NCI-H524 (cell line): ENCODE data around the gene METTL17.
A peak's percentile ranks its signal among the peaks of the same experiment; 100 is the strongest.
"Not testable (repeated sequence)": the region's sequence is repeated elsewhere in the genome, so short reads cannot be mapped to it uniquely, and the experiment has no call there.

Source experiments
- DNase-seq, 2 experiments: peaks; one replicate each; lab custom pipeline; 2025; lab: John Stamatoyannopoulos, UW

The METTL17 gene

GRCh38 chr14:20989787-20990600 lies at the start of gene METTL17:
TSS of gene METTL17 (plus strand) at chr14:20989980. CDS start at chr14:20990003, 23 bp downstream.
- DNase-seq = peak; percentile 98 to 99

- DNase-seq = not testable (repeated sequence)
These were observed 44.6 kb upstream of the METTL17 start for GRCh38 chr14:20945146-20945545.

GRCh38 chr14:20946707-20947106 lies 43.1 kb upstream of the METTL17 start:
- DNase-seq = not testable (repeated sequence)

GRCh38 chr14:20954736-20955537 lies 34.8 kb upstream of the METTL17 start, which contains the start of gene RNASE2:
TSS of gene RNASE2 (plus strand) at chr14:20955487. CDS start at chr14:20955772, 285 bp downstream.
- DNase-seq = not testable (repeated sequence)

- not testable (repeated sequence) for DNase-seq
These were observed 34.3 kb upstream of the METTL17 start for GRCh38 chr14:20955538-20955873.

GRCh38 chr14:20956376-20956976 lies 33.3 kb upstream of the METTL17 start:
- no peak for DNase-seq

- DNase-seq = not testable (repeated sequence)
These were observed 30.8 kb upstream of the METTL17 start for GRCh38 chr14:20958946-20959345.

GRCh38 chr14:20969336-20969735 lies 20.4 kb upstream of the METTL17 start:
- DNase-seq = no peak

- DNase-seq = no peak
These were observed 19.2 kb upstream of the METTL17 start for GRCh38 chr14:20970647-20970982.

- DNase-seq = peak; percentile 74 to 92
These were observed 18.6 kb upstream of the METTL17 start for GRCh38 chr14:20970983-20971704.

GRCh38 chr14:20971705-20972021 lies 18.1 kb upstream of the METTL17 start:
- no peak for DNase-seq

GRCh38 chr14:20973501-20973900 lies 16.3 kb upstream of the METTL17 start:
- DNase-seq = no peak

GRCh38 chr14:20976291-20976690 lies 13.5 kb upstream of the METTL17 start:
- no peak for DNase-seq

GRCh38 chr14:20978687-20979086 lies 11.1 kb upstream of the METTL17 start:
- DNase-seq = no peak

- no peak for DNase-seq
These were observed 8.9 kb upstream of the METTL17 start for GRCh38 chr14:20980906-20981305.

- no peak for DNase-seq
These were observed 7.0 kb upstream of the METTL17 start for GRCh38 chr14:20982646-20983369.

GRCh38 chr14:20985650-20986049 lies 4.1 kb upstream of the METTL17 start:
- DNase-seq = not testable (repeated sequence)

- no peak for DNase-seq
These were observed 3.0 kb upstream of the METTL17 start for GRCh38 chr14:20986811-20987210.

GRCh38 chr14:20988717-20989470 lies 886 bp upstream of the METTL17 start:
- no peak for DNase-seq

- DNase-seq = no peak
These were observed 351 bp upstream of the METTL17 start for GRCh38 chr14:20989471-20989786.

- DNase-seq = no peak
These were observed 6.7 kb downstream of the METTL17 start for GRCh38 chr14:20996521-20996920.
